Measurements from ENCODE around the gene CXCR3.
"Not testable (repeated sequence)": the region's sequence is repeated elsewhere in the genome, so short reads cannot be mapped to it uniquely, and the experiment has no call there.

CXCR3 gene

DNA sequence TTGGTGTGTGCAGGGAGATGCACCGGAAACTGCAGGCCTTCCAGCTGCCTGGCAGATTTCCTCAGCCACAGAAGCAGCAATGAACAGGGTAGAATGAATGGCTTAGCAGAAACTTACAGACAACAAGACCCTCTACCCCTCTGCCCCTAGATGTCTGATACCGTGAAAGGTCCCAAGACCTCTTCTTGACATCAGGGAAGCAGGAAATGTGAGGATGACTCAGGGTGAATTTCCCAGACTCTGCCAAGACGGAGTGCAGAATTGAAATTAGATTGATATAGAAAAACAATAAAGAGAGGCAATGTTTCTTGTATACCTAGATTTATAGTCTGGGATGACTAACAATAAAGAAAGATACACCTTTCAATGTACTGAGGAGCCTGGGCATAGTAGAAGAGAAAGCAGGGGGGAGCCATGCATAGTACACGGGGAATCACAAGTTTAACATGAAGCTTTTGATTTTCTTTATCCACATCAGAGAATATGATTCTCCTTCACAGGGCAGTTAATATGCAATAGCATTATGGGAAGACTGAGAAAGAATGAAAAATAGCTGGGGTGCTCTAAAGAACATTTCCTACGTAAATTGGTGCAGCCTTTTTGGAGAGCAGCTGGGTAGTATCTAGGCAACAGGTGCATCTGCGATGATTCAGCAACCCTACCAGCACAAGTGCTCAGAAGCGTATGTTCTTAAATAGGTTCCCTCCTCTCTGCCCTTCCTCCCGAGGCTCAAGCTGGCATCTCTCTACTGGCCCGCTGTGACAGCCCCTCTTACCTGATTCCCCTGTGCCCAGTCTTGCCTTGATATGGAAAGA, 18.3 kb upstream of the CXCR3 start:
- no peak for DNase-seq

- no peak for DNase-seq
These were observed 16.1 kb upstream of the CXCR3 start for GRCh38 chrX:71634366-71634765.

- DNase-seq, result no peak
These were observed 14.8 kb upstream of the CXCR3 start for GRCh38 chrX:71632923-71633657.

GRCh38 chrX:71629467-71629866, 11.2 kb upstream of the CXCR3 start:
- DNase-seq, result no peak

DNA sequence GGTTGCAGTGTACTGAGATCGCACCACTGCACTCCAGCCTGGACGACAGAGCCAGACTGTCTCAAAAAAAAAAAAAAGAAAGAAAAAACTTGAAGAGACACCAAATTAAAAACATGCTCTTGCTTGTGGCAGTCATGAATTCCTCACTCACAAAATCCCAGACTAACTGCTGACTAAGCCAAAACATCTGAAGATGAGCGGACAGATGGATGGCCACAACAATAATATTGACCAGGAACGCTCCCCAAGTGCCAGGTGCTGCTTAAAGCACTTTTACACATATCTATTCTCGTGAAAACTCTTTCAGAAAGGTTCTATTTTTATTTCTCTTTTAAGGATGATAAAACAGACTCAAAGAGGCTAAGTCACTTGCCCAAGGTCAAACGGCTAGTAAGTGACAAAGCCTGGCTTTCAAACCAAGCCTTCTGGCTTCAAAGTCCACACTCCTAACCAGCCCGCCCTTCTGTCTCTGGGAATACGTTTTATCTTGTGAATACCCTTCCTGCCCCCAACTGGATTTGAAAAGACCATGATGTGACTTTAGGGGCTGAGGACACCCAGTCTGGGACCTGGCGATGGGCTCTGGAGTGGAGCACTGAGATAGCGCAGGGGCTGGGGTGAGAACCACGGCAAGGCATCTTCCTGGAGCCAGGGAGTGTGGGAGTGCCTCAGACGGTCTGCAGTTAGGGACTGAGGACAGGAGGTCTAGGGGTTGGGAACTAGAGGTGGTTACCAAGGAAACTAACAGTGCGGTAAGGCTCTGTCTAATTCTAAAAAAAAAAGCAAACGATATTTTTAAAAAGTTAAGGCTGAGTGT, 9.5 kb upstream of the CXCR3 start:
- DNase-seq, result no peak

- no peak for DNase-seq
These were observed 8.3 kb upstream of the CXCR3 start for GRCh38 chrX:71626576-71626975.

DNA sequence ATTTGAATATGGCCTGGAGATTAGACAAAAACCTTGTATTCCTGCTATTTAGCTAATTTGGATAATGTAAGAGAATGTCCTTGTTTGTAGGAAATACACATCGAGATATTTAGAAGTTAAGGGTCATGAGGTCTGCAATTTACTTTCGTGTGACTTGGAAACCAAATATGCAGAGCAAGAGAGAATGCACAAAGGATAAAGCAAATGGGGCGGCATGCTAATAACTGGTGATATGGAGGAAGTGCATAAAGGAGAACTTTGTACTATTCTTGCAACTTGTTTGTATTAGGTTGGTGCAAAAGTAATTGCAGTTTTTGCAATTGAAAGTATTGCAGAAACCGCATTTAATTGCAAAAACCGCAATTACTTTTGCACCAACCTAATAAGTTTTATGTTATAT, 7.2 kb upstream of the CXCR3 start:
- DNase-seq, result no peak

GRCh38 chrX:71623714-71624113, 5.4 kb upstream of the CXCR3 start:
- no peak for DNase-seq

- DNase-seq, result peak; percentile 68 to 84
These were observed 4.5 kb upstream of the CXCR3 start for GRCh38 chrX:71622576-71623450.

GRCh38 chrX:71622032-71622575, 3.8 kb upstream of the CXCR3 start:
- no peak for DNase-seq

DNA sequence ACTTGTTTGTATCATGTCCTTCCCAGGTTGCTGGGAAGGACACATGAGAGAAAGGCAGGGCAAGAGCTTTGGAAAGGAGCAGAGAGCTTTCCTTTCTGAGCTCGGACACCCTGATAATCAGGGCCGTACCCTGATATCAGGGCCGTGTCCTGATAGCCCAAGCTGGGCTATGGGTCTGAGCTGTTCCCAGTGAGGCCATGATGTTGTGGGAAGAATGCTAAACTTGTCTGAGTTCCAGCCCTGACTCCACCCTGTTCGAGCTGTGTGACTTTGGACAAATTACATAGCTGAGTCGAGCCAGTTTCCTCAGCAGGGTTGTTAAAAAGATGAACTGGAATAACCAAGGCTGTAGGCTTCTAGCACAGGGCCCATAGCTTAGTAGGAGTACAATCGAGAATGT, 3.3 kb upstream of the CXCR3 start:
- DNase-seq, result no peak

DNA sequence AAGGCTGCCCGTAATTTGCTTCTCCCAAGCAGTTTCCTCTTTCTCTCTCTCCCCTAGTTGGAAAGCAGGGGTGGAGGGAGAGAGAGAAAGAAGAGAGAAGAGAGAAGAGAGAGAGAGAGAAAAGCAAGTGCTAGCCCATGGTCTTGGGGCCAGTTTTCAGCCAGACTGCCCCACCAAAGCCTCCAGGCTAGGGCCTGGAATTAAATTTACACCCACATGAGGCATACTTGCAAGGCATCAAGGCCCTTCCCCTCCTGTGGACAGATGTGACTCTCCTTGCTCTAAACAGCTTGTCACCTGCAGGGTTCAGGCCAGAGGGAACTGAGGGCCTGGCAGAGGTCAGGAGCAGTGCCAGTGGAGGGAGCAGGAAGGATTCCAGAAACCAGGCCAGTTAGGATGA, 1.7 kb upstream of the CXCR3 start:
- DNase-seq, result no peak

DNA sequence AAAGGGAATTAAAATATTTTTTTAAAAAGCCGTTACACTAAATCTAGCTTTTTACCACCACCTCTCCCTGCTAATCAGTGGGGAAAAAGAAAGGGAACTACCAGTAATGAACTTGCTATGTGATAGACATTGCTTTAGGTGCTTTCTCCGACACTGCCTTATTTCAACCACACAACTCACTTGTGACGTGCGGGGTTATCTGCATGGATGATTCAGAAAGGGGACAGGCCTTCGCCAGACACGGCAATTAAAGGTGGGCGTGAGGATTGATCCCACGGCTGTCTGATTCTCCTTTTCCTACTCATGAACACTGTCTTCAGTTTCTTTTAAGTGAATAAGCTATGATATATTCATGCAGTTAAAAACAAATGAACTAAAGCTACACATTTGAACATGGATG, 882 bp upstream of the CXCR3 start:
- DNase-seq, result peak; percentile 28 to 53

DNA sequence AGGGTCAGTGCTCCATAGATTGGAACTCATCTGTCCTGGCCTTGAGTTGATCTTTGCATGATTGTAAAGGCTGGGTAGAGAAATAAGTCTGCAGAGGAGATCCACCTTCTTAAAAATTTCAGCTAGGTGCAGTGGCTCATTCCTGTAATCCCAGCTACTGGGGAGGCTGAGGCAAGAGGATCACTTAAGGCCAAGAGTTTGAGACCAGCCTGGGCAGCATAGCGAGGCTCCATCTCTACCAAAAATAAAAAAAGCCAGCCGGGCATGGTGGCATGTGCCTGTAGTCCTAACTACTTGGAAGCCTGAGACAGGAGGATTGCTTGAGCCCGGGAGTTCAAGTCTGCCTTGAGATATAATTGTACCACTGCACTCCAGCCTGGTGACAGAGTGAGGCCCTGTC, 476 bp upstream of the CXCR3 start:
- DNase-seq, result no peak

- no peak for DNase-seq
These were observed 569 bp downstream of the CXCR3 start for GRCh38 chrX:71617742-71618141.

GRCh38 chrX:71616672-71617529, 1.4 kb downstream of the CXCR3 start:
- no peak for DNase-seq

DNA sequence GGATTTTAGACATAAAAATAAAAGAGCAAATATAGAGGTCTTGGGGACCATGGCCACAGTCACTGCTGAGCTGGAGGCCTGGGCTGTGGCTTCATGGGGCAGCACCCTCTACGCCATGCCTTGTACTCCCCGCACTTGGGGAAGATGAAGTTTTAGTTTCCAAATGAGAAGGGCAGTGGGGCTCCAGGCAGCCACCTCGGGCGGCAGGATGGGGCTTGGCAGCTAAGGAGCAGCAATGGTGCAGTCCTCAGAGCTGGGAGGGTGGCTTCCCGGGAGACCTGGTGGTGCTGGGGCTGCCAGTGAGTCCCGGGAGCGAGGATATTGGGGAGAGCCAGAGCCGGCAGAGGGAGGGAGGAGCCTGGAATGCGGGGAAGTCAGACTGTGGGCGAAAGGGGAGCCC, 2.4 kb downstream of the CXCR3 start:
- no peak for DNase-seq

DNA sequence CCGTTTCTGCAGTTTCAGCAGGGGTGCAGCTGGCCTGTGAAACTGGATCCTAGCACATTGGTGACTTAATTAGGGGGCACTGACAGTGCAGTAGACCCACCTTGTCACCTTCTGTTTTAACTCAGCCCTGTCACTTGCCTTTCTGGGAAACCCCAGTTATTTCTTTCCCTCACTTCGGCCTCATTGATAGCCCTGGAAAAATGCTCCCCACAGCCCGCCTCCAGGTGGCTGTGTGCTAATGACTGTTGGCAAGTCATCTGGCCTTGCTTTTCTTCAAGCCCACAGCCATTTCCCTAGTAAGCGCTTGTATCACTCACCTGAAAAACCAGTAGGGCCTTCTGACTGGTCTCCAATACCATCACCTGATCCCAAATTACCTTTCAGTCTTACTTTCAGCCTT, 3.3 kb downstream of the CXCR3 start:
- no peak for DNase-seq

DNA sequence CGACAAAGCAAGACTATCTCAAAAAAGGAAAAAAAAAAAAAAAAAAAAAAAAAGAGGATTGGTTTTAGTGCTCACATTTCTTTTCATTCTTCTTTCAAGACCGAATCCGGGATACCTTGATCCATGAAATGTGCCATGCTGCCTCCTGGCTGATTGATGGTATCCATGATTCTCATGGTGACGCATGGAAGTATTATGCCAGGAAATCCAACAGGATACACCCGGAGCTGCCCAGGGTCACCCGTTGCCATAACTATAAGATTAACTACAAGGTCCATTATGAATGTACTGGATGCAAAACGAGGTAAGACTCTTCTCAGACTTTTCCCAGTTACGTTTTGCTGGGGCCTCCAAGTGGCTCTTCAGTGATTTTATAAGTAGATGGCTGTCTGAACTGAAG, 6.1 kb downstream of the CXCR3 start:
- no peak for DNase-seq

GRCh38 chrX:71611736-71612135, 6.6 kb downstream of the CXCR3 start:
- DNase-seq, result not testable (repeated sequence)

DNA sequence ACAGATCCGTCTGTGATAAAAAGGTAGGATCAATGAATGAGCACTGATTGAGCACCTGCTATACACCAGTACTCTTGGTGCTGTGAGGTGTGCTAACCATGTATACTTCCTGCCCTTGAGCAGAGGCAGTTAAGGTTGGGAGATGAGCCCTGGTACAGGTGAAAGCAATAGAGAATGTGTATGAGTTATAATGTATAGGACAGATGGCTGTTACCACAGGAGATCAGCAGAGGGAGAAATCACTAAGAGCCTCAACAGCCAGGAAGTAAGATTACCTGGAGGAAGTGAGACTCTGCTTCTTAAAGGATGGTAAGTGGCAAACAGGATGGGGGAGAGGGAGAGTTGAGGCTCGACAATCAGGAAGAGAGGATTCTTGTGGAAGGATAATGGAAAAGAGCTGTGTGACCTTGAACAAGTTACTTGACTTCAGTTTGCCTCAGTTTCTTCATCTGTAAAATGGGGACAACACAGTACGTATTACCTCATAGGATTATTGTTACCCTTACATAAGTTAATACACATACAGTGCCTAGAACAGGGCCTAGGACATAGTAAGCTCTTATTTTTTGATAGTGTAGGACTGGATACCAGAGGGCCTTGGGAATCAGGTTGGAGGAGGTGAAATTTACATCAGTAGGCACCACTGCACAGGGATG, 9.1 kb downstream of the CXCR3 start:
- no peak for DNase-seq

Measured in CD4-positive, alpha-beta T cell treated with Interferon alpha-2 for 1 hour (primary cell).